IPS-NIHi11 (cell line): ENCODE data around the gene GALNT14.

Experiments used
- DNase-seq: peaks from one replicate; pipeline ENCODE4 v3.0.0; 2012; ENCODE audit warnings: mixed read lengths, low spot score

Gene GALNT14

DNA sequence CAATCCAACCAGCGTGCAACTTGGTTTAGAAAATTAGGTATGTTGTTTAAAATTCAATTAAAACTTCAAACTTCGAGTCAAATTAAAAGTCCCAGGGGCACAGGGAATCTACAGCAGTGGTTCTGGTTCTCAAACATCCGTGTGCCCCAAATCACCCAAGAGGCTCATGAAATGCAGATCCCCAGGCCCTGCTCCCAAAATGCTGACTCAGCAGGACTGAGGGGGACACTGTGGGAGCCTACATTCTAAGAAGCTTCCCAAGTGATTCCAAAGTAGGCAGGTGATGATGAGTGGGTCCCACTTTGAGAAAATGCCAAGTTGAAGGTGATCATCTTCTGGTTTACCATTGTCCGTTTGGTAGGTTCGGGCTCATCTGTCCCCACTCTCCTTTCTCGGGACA, 82.3 kb downstream of the GALNT14 start:
- no peak for DNase-seq

- DNase-seq, result no peak
These were observed 83.3 kb downstream of the GALNT14 start for GRCh38 chr2:31054842-31055388.

GRCh38 chr2:31053929-31054782, 84.1 kb downstream of the GALNT14 start:
- DNase-seq, result no peak

DNA sequence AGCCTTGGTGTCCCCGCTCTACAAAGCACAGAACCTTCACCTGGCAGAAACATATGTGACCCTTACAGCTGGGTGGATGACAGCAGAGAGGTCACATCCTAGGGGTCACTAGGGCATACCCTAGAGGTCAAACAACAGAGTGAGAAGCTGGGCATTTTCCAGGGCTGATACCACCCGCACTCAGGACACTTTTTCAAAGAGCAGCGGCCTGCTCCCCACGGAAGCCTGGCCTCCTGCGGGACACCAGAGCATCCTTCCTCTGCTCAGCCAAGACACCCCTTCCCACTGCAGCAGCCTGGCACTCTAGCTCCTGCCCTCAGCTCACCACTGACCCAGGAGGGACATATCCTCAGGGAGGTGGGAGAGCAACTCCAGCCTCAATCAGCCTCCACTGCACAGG, 86.0 kb downstream of the GALNT14 start:
- DNase-seq, result no peak

- no peak for DNase-seq
These were observed 86.7 kb downstream of the GALNT14 start for GRCh38 chr2:31051258-31052140.

DNA sequence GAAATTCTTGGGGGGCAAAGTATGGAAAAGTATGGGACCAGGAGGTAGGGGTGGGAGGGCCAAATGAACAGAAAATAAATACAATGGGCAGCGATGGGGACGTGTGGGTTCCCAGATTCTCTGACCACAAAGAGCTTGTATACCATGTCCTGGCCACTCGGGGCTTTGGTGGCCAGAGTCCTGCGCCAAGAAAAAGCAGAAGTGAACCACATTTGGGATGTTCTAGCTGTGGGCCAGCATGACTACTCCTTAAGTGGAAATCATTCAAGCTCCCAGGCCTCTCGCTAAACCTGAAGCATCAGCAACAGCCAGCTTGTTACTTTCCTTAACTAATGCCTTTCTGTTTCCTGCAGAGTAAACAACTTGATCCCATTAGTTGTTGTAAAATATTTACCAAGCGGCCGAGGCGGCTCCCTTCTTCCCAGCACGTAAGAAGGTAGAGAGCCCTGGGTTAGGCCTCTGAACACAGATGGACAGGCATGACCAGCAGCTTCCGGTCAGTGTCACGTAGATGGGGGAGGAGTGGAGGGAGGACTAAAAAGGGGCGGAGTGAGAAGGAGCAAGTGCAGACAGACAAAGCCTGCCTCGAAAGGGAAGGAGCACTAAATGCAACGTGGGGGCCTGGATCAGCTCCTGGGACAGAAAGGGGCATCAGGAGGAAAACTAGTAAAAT, 88.2 kb downstream of the GALNT14 start:
- DNase-seq, result no peak

GRCh38 chr2:31049264-31049663, 89.0 kb downstream of the GALNT14 start:
- no peak for DNase-seq

- no peak for DNase-seq
These were observed 90.6 kb downstream of the GALNT14 start for GRCh38 chr2:31047599-31047998.

- DNase-seq, result peak; percentile 46
These were observed 99.9 kb downstream of the GALNT14 start for GRCh38 chr2:31038385-31038784.

GRCh38 chr2:31037058-31037457, 101.2 kb downstream of the GALNT14 start:
- no peak for DNase-seq

GRCh38 chr2:31033032-31033431, 105.2 kb downstream of the GALNT14 start:
- peak; percentile 49 for DNase-seq

DNA sequence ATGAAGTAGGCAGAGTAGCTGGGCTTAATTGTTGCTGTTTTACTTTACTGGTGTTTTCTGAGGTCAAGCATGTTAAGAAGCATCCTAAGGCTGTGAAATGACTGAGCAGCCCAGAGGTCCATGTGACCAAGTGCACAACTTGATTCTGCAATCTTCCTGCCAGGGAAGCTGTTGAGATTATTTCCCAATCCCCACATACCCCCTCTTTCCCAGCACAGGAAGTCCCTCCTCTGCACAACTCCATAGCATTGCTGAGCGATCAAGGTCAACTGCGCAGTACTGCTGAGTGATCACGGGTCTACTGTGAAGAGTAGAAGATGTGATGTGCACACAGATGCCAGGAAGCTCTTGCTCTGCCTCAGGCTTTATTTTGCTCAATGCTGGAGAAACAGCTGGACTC, 105.8 kb downstream of the GALNT14 start:
- no peak for DNase-seq

GRCh38 chr2:31031132-31031706, 107.0 kb downstream of the GALNT14 start:
- DNase-seq, result no peak

- DNase-seq, result no peak
These were observed 109.8 kb downstream of the GALNT14 start for GRCh38 chr2:31028417-31028816.

- DNase-seq, result no peak
These were observed 110.7 kb downstream of the GALNT14 start for GRCh38 chr2:31027549-31027948.

GRCh38 chr2:31023541-31023940, 114.7 kb downstream of the GALNT14 start:
- DNase-seq, result no peak

- no peak for DNase-seq
These were observed 117.5 kb downstream of the GALNT14 start for GRCh38 chr2:31020713-31021112.

DNA sequence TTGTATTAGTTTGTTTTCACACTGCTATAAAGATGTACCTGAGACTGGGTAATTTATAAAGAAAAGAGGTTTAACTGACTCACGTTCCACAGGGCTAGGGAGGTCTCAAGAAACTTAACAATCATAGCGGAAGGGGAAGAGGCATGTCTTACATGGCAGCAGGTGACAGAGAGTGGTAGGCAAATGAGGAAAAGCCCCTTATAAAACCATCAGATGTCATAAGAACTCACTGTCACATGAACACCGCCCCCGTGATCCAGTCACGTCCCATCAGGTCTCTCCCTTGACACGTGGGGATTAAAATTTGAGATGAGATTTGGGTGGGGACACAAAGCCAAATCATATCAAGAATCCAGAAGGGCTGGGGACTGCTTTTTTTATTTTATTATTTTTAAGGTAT, 120.0 kb downstream of the GALNT14 start:
- DNase-seq, result no peak

DNA sequence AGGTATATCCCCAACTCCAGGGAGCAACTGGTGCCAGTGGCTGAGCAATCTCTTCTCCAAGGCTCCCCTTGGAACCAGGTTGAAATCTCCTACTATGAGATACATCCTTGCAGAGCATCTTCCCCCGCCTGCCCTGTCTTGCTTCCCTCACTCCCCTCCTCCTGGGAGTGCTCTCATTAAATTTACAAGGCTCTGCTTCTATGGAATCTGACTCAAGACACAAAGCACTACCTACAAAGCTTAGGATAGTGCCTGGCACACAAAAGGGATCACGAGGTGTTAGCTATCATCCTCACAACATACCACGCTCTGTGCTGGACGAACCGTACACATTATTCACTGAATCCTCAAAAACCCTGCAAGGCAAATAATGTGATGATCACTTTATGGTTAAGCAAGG, 121.6 kb downstream of the GALNT14 start:
- no peak for DNase-seq

- DNase-seq, result no peak
These were observed 123.7 kb downstream of the GALNT14 start for GRCh38 chr2:31014516-31014915.

DNA sequence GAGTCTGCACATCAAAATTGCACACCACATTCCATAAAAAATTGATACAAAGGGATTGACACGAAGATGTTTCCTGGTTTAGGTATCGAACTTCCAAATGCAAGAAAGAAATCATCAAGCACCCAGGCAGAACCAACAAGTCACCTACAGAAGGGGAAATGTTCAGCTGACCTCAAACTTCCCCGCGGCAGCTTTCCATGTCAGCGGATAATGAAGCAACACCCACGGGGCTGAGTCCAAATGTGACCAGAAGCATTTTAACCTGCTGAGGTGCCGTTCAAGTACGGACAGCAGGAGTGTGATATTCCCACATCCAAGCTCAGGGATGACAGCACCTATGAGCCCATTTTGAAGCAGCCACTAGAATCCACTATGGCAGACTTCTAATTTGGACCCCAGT, 124.9 kb downstream of the GALNT14 start:
- DNase-seq, result no peak

- DNase-seq, result no peak
These were observed 125.8 kb downstream of the GALNT14 start for GRCh38 chr2:31012406-31012805.
